GM18858 (cell line): ENCODE results near the gene KCNIP3.
"Not testable (repeated sequence)": the region's sequence is repeated elsewhere in the genome, so short reads cannot be mapped to it uniquely, and the experiment has no call there.

Source experiments
- ATAC-seq: cut with Tn5 transposase; IDR thresholded peaks from one replicate; pipeline ENCODE4 v1.9.1; 2021; ENCODE audit not compliant: unreplicated experiment

Gene KCNIP3

DNA sequence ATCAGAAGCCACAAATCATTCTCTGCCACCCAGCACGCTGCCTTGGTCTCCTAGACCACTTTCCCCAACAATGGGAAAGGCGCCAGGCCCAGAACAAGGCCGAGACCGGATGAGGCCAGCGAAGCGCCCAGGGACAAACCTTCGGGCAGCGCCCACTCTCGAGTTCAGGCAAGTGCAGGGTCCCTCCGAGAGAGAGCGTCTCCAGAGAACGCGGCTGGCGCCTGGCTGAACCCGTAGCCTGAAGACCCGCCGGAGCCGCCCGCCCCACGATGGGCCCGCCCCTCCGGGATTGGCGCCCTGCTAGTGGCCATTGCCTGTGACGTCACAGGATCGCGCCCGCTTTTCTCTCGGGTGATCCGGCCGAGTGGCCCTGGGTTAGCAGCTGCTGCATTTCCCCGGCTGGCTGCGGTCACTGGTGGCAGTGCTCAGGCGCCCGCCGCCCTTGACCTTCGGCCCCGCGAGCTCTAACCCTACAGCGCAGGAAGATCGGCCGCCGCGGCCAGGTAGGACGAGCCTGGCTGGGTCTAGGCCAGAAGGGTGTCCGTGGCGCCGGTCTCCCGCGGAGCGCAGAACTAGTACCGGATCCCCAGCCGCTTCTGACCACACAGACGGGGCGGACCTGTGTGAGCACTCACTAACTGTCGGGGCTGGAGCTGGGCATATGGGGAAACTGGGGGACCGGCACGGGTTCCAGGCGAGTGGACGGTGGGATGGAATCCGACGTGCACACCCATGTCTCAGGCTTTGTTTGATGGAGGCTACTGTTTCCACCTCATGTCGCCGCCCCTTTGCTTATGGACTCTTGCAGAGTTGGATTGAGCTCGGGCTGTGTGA lies 105.4 kb downstream of the KCNIP3 start, which contains the start of gene FAHD2A:
Gene FAHD2A (plus strand): TSS at position 339 of the 834 bp plus-strand sequence. CDS start 2,851 bp downstream, outside the sequence.
- ATAC-seq = peak; percentile 88

GRCh38 chr2:95403204-95403721 lies 106.1 kb downstream of the KCNIP3 start:
- ATAC-seq = not testable (repeated sequence)

GRCh38 chr2:95403824-95404223 lies 106.7 kb downstream of the KCNIP3 start:
- ATAC-seq = not testable (repeated sequence)

DNA sequence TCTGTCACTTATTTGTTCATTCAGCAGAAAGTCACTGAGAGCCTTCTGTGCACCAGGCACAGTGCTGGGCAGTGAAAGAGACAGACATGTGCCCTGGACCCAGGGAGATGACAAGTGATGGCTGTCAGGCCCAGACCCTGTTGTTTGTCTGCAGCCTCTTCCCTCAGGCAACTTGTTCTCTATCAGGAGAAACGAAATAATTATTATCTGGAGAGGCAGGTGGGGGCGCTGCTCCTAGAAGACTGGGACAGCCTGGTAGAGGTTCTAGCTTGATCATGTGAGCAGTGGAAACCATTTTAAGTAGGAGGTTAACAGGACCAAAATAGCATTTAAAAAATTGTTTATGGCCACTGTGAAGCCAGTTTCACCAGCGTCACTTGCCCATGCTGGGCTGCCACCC lies 107.5 kb downstream of the KCNIP3 start:
- ATAC-seq = not testable (repeated sequence)

GRCh38 chr2:95411239-95411638 lies 114.1 kb downstream of the KCNIP3 start:
- not testable (repeated sequence) for ATAC-seq

- peak; percentile 82 for ATAC-seq
Measured at GRCh38 chr2:95414015-95414594, 117.0 kb downstream of the KCNIP3 start.

GRCh38 chr2:95415138-95415537 lies 118.0 kb downstream of the KCNIP3 start:
- ATAC-seq = not testable (repeated sequence)

DNA sequence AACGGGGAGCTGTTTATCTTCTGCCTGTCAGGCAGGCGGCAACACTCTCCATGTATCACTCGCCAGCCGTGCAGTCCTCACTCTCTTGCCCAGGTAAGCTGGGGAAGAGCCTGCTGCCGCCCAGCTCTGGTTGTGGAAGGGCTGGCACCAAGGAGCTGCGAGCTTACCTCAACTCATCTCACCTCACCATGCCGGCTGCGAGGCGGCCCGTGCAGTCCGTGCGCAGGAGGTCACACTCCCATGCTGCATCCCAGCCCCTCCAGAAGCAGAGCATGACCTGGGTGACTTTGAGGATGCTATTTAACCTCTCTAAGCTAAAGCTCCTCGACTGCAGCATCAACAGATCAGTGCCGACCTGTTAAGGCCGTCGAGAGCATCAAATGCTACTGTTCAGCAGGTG lies 118.4 kb downstream of the KCNIP3 start:
- ATAC-seq = not testable (repeated sequence)

- ATAC-seq = not testable (repeated sequence)
Measured at GRCh38 chr2:95427196-95427867, 130.2 kb downstream of the KCNIP3 start.

DNA sequence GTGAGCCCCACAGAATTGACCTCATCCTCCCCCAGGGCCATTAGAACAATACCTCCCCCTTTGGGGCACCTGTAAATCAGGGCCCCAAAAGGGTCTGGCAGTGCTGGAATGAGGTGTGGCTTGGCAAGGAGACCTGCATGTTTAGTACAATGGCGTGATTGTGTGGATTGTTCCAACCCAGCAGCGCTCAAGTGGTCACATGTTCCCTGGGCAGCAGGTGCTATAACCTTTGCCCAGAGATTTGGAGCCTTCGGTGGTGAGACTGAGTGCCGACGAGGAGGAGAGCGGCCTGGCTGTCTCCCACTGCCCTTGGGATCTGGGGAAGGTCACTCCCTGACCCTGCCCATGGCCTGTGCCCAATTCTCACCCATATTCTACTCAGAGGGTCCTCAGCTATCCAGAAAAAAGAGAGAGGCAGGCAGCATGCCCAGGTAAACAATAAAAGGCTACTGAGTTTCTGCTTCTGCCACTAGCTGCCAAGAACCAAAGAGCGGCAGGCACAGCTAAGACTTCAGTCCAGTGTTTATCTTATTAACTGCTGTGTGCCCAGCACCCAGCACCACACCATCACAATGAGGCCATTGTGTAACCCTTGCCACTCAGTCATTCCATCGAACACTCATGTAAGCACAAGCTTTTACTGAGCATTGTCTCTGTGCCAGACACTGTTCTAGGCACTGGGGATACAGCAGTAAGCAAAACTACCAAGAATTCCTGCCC lies 132.8 kb downstream of the KCNIP3 start:
- ATAC-seq = not testable (repeated sequence)

GRCh38 chr2:95433373-95433772 lies 136.2 kb downstream of the KCNIP3 start:
- ATAC-seq = not testable (repeated sequence)

GRCh38 chr2:95433973-95434372 lies 136.8 kb downstream of the KCNIP3 start:
- not testable (repeated sequence) for ATAC-seq

DNA sequence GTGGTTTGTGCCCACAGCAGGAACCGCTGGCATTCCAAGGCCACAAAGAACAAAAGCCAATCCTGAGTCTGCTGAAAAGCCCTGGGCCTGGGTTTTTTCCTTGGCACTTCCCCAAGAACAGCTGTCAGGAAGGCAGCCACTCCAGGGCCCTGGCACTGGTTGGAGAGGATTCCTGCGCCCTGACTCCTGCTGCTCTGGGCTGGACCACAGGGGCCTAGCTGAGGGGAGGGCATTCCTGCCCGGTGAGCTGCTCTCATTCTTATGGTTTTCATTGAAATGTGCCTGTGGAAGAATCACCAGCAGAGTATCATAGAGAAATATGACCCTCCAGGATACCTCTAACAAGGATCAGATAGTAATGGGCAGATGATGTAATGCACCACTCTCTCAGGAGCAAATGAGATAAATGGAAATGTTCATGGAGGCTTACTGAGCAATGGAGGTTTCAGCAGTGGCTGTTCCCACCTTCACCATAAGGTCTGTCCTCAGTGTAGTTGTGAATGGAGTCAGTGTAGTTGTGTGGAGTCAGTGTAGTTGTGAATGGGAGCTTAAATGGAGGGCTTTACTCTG lies 137.4 kb downstream of the KCNIP3 start:
- ATAC-seq = not testable (repeated sequence)

DNA sequence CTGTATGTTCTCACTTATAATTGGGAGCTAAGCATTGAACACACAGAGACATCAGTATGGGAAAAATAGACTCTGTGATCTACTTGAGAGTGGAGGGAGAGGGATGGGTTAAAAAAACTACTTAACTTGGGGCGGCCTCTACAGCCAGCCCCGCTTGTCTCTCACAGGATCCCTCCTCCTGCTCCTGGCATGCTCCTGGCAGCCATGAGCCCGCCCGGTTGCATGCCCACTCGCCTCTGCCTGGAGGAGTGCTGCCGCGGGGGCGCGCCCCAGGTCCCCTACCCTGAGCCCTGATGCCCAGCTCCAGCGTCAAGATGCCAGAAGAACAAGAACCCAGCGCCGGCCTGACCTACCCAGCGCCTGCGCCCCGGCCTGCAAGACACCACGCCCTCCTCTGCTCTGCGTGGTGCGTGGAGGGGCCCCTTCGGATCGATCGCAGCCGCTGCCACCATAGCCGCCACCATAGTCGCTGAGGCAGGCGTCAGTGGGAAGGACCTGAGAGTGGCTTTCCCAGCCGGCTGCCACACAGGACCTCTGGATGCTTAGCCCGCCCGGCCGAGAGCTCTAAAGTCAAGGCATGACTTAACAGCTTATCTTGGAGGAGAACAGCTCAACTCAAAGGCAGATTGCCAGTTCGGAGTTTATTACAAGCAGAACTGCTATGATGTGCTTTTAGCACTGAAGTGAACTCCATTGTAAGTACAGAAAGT lies 138.2 kb downstream of the KCNIP3 start:
- not testable (repeated sequence) for ATAC-seq
